Aorta (tissue), 5 donors: ENCODE data around the gene CKM. TPM values are rescaled to one million over a fixed set of nuclear protein-coding genes. Genes with fewer than 3 reads are reported as not detected.
"Not testable (repeated sequence)": the region's sequence is repeated elsewhere in the genome, so short reads cannot be mapped to it uniquely, and the experiment has no call there.

ENCODE experiments used
- ATAC-seq: fragments of 200-7000 bp; cut with Tn5 transposase; one replicate; pipeline ENCODE4 v1.9.1; 2022; ENCODE audit warnings: moderate library complexity; ENCODE audit not compliant: low FRiP score
- DNase-seq, 2 donors: peaks; one replicate each; pipeline ENCODE4 v3.0.0-alpha.2; 2020
- H3K27ac ChIP-seq, 2 donors: one replicate each; pipeline ENCODE4 v1.5.1; 2013; ENCODE audit warnings: low read length in 2 of 2, mild to moderate bottlenecking in 2 of 2, moderate library complexity in 2 of 2, control low read depth in 1 of 2, inconsistent platforms in 1 of 2, low read depth in 1 of 2
- H3K27me3 ChIP-seq, 2 donors: one replicate each; pipeline ENCODE4 v1.6.1; 2013; ENCODE audit warnings: control low read depth in 1 of 2, low read length in 1 of 2, mild to moderate bottlenecking in 1 of 2, moderate library complexity in 1 of 2; ENCODE audit not compliant: insufficient read depth in 2 of 2, control insufficient read depth in 1 of 2
- H3K36me3 ChIP-seq, 2 donors: one replicate each; pipeline ENCODE4 v1.6.1; 2013; ENCODE audit warnings: control low read depth in 1 of 2, low read length in 1 of 2, mild to moderate bottlenecking in 1 of 2; ENCODE audit not compliant: insufficient read depth in 2 of 2, control insufficient read depth in 1 of 2
- H3K4me1 ChIP-seq, 2 donors: one replicate each; pipeline ENCODE4 v1.6.1; 2013; ENCODE audit warnings: low read length in 2 of 2, control low read depth in 1 of 2, mild to moderate bottlenecking in 1 of 2, moderate library complexity in 1 of 2; ENCODE audit not compliant: insufficient read depth in 2 of 2, control insufficient read depth in 1 of 2
- H3K4me3 ChIP-seq, 2 donors: one replicate each; pipeline ENCODE4 v1.5.1; 2013; ENCODE audit warnings: low read length in 2 of 2, control low read depth in 1 of 2, mild to moderate bottlenecking in 1 of 2
- H3K9me3 ChIP-seq: one replicate; pipeline ENCODE4 v1.6.1; 2013; ENCODE audit warnings: mild to moderate bottlenecking, low read length; ENCODE audit not compliant: control insufficient read depth
- WGBS, 2 donors: extraction: QIAGEN DNeasy Blood & Tissue Kit; methylation state at CpG; one replicate each; pipeline ENCODE4 v1.1.7; 2013; 5-methylcytosine and 5-hydroxymethylcytosine counted together
- intact Hi-C, 2 donors: fragments of 100-400 bp; cut with DNase I; formaldehyde crosslinking; loops; one replicate each; pipeline versions ENCODE4 v1.14.2 to v1.15.0; 2022
- polyA plus RNA-seq, 2 donors: library from polyadenylated mRNA; stranded (reverse); fragments of 200-250 nt; gene quantifications; one replicate each; pipeline ENCODE4 v1.2.3, GENCODE V29; 2013
- total RNA-seq, 2 donors: library from RNA; stranded (reverse); fragmentation: NEBNext Ultra II Directional; extraction: Animal tissue kit (Norgen Biotek cat#: 25700); gene quantifications; one replicate each; pipeline ENCODE4 v1.2.1, GENCODE V29; 2021
- donor health status: healthy with polysubstance abuse.
- donor health status: Bipolar disorder and iron deficiency.
- donor health status: DM: no; HTN: no; CAD: no.
- donor health status: DM: no; HTN: no; CAD: no.
- donor health status: DM: yes; HTN: yes; CAD: no.

Gene CKM
- total and polyA plus RNA-seq, 4 donors, result 1.2 to 6.4 TPM; not detected in 2

- H3K27ac ChIP-seq, result no peak overlapping the region
- no peak for ATAC-seq
- no peaks in the 10 kb centered on the region for H3K27me3 ChIP-seq
- intact Hi-C loops, result no loop called here
- peaks cover 0 to 7% of the 10 kb centered on the region in 2 donors for H3K36me3 ChIP-seq
- no peak overlapping the region for H3K4me3 ChIP-seq
- no peaks in the 10 kb centered on the region for H3K9me3 ChIP-seq
- DNase-seq, result no peak
- no peaks in the 10 kb centered on the region for H3K4me1 ChIP-seq
- WGBS, 2 donors, result 72 to 79% methylated on average over 7 of the region's 7 CpGs
Observed at GRCh38 chr19:45276284-45276687, 46.4 kb downstream of the CKM start.

DNA sequence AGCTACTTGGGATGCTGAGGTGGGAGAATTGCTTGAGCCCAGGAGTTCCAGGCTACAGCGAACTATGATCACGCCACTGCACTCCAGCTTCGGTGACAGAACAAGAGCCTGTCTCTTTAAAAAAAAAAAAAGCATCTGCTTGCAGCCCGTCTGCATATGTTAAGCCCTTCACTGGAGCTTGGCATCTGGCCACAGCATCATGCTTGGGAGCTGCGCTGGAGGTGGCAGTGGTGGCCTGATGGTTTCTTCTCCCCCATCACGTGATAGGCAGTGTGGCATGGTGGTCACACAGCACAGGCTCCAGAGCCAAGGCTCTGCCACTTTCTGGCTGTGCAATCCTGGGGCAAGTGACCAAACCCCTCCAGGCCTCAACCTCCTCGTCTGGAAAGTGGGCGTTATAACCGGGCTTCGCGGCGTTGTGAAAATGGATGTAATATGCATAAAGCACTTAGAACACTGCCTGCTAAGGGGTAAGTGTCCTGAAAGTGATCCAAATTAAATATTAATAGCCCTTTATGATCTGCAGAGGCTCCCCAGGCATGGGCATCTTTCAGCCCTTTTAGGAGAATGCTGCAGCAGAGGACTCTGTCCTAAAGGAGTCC lies 47.2 kb downstream of the CKM start:
- no peaks in the 10 kb centered on the region for H3K9me3 ChIP-seq
- no peaks in the 10 kb centered on the region for H3K4me1 ChIP-seq
- WGBS, 2 donors, result 66 to 67% methylated on average over 12 of the region's 12 CpGs
- no peak overlapping the region for H3K4me3 ChIP-seq
- DNase-seq, result no peak
- no peak overlapping the region for H3K27ac ChIP-seq
- no peaks in the 10 kb centered on the region for H3K27me3 ChIP-seq
- ATAC-seq, result no peak
- intact Hi-C loops, result no loop called here
- peaks cover 0 to 4% of the 10 kb centered on the region in 2 donors for H3K36me3 ChIP-seq

DNA sequence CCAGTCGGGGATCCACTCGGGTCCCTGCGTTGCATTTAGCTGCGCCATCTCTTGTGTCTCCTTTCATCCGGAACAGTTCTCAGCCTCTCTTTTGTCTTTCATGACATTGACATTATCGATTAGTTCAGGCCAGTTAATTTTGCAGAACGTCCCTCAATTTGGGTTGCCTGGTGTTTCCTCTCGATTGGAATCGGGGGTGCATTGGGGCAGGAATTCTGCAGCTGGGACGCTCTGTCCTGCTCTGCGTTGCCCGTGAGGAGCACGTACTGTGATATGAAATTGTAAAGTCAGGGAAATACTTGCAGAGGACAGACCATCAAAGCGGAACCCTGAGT lies 49.2 kb downstream of the CKM start:
- ATAC-seq (no peak), DNase-seq (no peak)
- H3K27ac ChIP-seq, result no peak overlapping the region
- no peak overlapping the region for H3K4me3 ChIP-seq
- peaks cover 0 to 1% of the 10 kb centered on the region in 2 donors for H3K36me3 ChIP-seq
- no peaks in the 10 kb centered on the region for H3K9me3 ChIP-seq
- intact Hi-C loops, result no loop called here
- H3K4me1 ChIP-seq, result no peaks in the 10 kb centered on the region
- H3K27me3 ChIP-seq, result no peaks in the 10 kb centered on the region
- WGBS, 2 donors, result 91 to 93% methylated on average over 14 of the region's 14 CpGs

DNA sequence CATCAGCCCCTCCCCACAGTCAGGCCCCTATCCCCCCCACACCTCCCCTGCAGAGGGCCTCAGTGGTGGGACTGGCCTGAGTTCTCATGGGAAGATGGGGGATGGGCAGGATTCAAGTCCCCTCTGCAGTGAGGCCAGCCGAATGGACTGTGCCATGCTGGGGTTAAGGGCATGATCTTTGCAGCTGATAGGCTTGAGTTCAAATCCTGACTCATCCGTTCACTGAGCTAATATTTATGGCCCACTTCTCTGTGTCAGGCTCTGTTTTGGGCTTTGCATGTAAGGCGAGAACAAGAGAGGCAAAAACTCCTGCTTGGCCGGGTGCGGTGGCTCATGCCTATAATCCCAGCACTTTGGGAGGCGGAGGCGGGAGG lies 51.0 kb downstream of the CKM start:
- Histone ChIP-seq H3K9me3 (no peaks in the 10 kb centered on the region), H3K27me3 (no peaks in the 10 kb centered on the region), H3K4me1 (no peaks in the 10 kb centered on the region), H3K27ac (no peak overlapping the region), H3K36me3 (peaks cover 0 to 1% of the 10 kb centered on the region in 2 donors), H3K4me3 (no peak overlapping the region)
- WGBS, 2 donors, result 70% methylated on average over 7 of the region's 7 CpGs
- intact Hi-C loops, result no loop called here
- DNase-seq, result no peak
- ATAC-seq, result no peak

DNA sequence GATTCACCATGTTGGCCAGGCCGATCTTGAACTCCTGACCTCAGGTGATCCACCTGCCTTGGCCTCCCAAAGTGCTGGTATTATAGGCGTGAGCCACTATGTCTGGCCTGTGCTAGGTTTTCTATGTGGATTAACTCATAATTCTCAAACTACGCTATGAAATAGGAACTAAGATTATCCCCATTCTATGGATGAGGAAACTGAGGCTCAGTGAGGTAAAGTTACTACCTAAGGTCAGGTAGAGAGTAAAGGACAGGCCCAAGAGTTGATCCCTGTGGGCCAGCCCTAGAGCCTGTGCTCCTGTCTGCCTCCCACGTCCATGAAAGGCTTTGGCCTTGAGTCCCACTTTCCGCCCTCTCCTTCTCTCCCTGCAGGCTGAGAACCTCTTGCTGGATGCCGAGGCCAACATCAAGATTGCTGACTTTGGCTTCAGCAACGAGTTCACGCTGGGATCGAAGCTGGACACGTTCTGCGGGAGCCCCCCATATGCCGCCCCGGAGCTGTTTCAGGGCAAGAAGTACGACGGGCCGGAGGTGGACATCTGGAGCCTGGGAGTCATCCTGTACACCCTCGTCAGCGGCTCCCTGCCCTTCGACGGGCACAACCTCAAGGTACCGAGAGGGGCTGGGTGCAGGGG lies 51.5 kb downstream of the CKM start:
- no peaks in the 10 kb centered on the region for H3K9me3 ChIP-seq
- intact Hi-C loops, result no loop called here
- DNase-seq, result no peak
- no peak overlapping the region for H3K27ac ChIP-seq
- no peaks in the 10 kb centered on the region for H3K4me1 ChIP-seq
- no peak overlapping the region for H3K4me3 ChIP-seq
- H3K36me3 ChIP-seq, result peaks cover 0 to 1% of the 10 kb centered on the region in 2 donors
- H3K27me3 ChIP-seq, result no peaks in the 10 kb centered on the region
- peak; percentile 33 for ATAC-seq
- WGBS, 2 donors, result 70 to 71% methylated on average over 21 of the region's 21 CpGs

GRCh38 chr19:45269939-45270338 lies 52.7 kb downstream of the CKM start:
- H3K4me1 ChIP-seq, intact Hi-C loops, DNase-seq, H3K27ac ChIP-seq, H3K36me3 ChIP-seq, H3K4me3 ChIP-seq, H3K9me3 ChIP-seq, H3K27me3 ChIP-seq, ATAC-seq: not testable (repeated sequence)
- 92 to 94% methylated on average over 13 of the region's 13 CpGs for WGBS, 2 donors

- intact Hi-C loops, result no loop called here
- no peak for DNase-seq
- Histone ChIP-seq H3K4me3 (no peak overlapping the region), H3K36me3 (no peaks in the 10 kb centered on the region), H3K27me3 (no peaks in the 10 kb centered on the region), H3K27ac (no peak overlapping the region), H3K9me3 (no peaks in the 10 kb centered on the region), H3K4me1 (no peaks in the 10 kb centered on the region)
- no peak for ATAC-seq
- WGBS, 2 donors, result 90 to 92% methylated on average over 12 of the region's 12 CpGs
Observed at GRCh38 chr19:45267296-45267695, 55.4 kb downstream of the CKM start.

DNA sequence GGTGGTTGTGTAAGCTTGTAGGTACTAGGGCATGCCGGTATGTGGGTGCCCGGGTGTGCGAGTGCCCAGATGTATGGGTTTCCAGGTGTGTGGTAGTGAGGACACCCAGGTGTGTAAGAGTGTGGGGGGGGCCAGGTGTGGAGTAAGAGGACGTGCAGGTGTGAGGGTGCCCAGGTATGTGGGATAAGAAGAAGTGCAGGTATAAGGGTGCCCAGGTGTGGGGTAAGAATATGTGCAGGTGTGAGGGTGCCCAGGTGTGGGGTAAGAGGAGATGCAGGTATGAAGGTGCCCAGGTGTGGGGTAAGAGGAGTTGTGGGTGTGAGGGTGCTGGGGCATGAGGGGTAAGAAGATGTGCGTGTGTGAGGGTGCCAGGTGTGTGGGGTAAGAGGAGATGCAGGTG lies 57.3 kb downstream of the CKM start:
- ATAC-seq, result no peak
- H3K9me3 ChIP-seq, result no peaks in the 10 kb centered on the region
- intact Hi-C loops, result no loop called here
- no peak for DNase-seq
- H3K4me3 ChIP-seq, result no peak overlapping the region
- H3K27me3 ChIP-seq, result no peaks in the 10 kb centered on the region
- no peaks in the 10 kb centered on the region for H3K36me3 ChIP-seq
- 89 to 90% methylated on average over 5 of the region's 5 CpGs for WGBS, 2 donors
- no peak overlapping the region for H3K27ac ChIP-seq
- no peaks in the 10 kb centered on the region for H3K4me1 ChIP-seq

GRCh38 chr19:45264781-45265317 lies 57.8 kb downstream of the CKM start:
- DNase-seq (no peak), ATAC-seq (no peak)
- no peak overlapping the region for H3K4me3 ChIP-seq
- WGBS, 2 donors, result 86 to 90% methylated on average over 19 of the region's 19 CpGs
- no peaks in the 10 kb centered on the region for H3K27me3 ChIP-seq
- H3K36me3 ChIP-seq, result no peaks in the 10 kb centered on the region
- no peaks in the 10 kb centered on the region for H3K9me3 ChIP-seq
- H3K4me1 ChIP-seq, result no peaks in the 10 kb centered on the region
- intact Hi-C loops, result no loop called here
- H3K27ac ChIP-seq, result no peak overlapping the region
